Measurements from ENCODE around the gene PRDM16. TPM values are rescaled to one million over a fixed set of nuclear protein-coding genes. Genes with fewer than 3 reads are reported as not detected.

PRDM16 gene
- polyA plus RNA-seq, 3 donors = not detected

GRCh38 chr1:3355089-3355488 is 286.1 kb downstream of the PRDM16 start:
- no peak overlapping the region for H3K4me3 Mint-ChIP-seq
- H3K27ac ChIP-seq (ENCODE audit: low read depth in 1 of 2, low read length in 2 of 2) = no peak overlapping the region
- H4K20me1 ChIP-seq (ENCODE audit: insufficient read depth, low read length) = no peaks in the 10 kb centered on the region
- DNase-seq = no peak
- H3K9me3 ChIP-seq (replicated peaks in 1 of 2; ENCODE audit: control insufficient read depth in 1 of 2, insufficient read depth in 1 of 2, low read length in 2 of 2) = no peaks in the 10 kb centered on the region
- peaks cover 0 to 4% (median 0%) of the 10 kb centered on the region in 7 donors for H3K9me3 Mint-ChIP-seq
- WGBS (ENCODE audit: insufficient coverage) = 58% methylated on average over 4 of the region's 8 CpGs
- intact Hi-C loops (cut with micrococcal nuclease) = no loop called here
- no peaks in the 10 kb centered on the region for H3K79me2 ChIP-seq (ENCODE audit: insufficient read depth, low read length)
- H3K27me3 ChIP-seq (ENCODE audit: control insufficient read depth in 2 of 2, insufficient read depth in 2 of 2, low read length in 2 of 2) = no peaks in the 10 kb centered on the region
- H3K36me3 ChIP-seq (replicated peaks in 1 of 2; ENCODE audit: control insufficient read depth in 1 of 2, insufficient read depth in 2 of 2, low read length in 2 of 2) = no peaks in the 10 kb centered on the region
- H3K27ac Mint-ChIP-seq = no peak overlapping the region
- TF ChIP-seq, protein P1, sequence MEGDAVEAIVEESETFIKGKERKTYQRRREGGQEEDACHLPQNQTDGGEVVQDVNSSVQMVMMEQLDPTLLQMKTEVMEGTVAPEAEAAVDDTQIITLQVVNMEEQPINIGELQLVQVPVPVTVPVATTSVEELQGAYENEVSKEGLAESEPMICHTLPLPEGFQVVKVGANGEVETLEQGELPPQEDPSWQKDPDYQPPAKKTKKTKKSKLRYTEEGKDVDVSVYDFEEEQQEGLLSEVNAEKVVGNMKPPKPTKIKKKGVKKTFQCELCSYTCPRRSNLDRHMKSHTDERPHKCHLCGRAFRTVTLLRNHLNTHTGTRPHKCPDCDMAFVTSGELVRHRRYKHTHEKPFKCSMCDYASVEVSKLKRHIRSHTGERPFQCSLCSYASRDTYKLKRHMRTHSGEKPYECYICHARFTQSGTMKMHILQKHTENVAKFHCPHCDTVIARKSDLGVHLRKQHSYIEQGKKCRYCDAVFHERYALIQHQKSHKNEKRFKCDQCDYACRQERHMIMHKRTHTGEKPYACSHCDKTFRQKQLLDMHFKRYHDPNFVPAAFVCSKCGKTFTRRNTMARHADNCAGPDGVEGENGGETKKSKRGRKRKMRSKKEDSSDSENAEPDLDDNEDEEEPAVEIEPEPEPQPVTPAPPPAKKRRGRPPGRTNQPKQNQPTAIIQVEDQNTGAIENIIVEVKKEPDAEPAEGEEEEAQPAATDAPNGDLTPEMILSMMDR (IDR thresholded peaks at IDR 0.05) = no peak
- H3K36me3 Mint-ChIP-seq = no peaks in the 10 kb centered on the region
- H3K4me1 Mint-ChIP-seq = no peaks in the 10 kb centered on the region
- no peaks in the 10 kb centered on the region for H3K4me1 ChIP-seq (ENCODE audit: control insufficient read depth in 1 of 2, insufficient read depth in 2 of 2, low read length in 2 of 2)
- peaks cover 14 to 37% (median 15%) of the 10 kb centered on the region in 3 donors for H3K27me3 Mint-ChIP-seq (ENCODE audit: low read depth in 3 of 3)
- H2AFZ ChIP-seq (ENCODE audit: insufficient read depth, low read depth, low read length, poor library complexity, severe bottlenecking) = no peak overlapping the region
- H3K4me2 ChIP-seq (replicated peaks; ENCODE audit: extremely low read depth, low read length, poor library complexity, severe bottlenecking) = no peak overlapping the region
- no peak overlapping the region for H3K4me3 ChIP-seq (replicated peaks in 1 of 3; ENCODE audit: low read depth in 2 of 3, low read length in 3 of 3)
- no peak overlapping the region for H3K9ac ChIP-seq (ENCODE audit: insufficient read depth, low read length, poor library complexity, severe bottlenecking)

GRCh38 chr1:3355894-3356826 is 287.2 kb downstream of the PRDM16 start:
- Histone ChIP-seq H3K27me3 (ENCODE audit: control insufficient read depth in 2 of 2, insufficient read depth in 2 of 2, low read length in 2 of 2) (no peaks in the 10 kb centered on the region), H3K79me2 (ENCODE audit: insufficient read depth, low read length) (no peaks in the 10 kb centered on the region)
- TF ChIP-seq, protein P1 (IDR thresholded peaks at IDR 0.05) = no peak

More at GRCh38 chr1:3355894-3356826, 287.2 kb downstream of the PRDM16 start:
- WGBS (ENCODE audit: insufficient coverage) = 95% methylated on average over 20 of the region's 37 CpGs
- Mint-ChIP-seq H3K9me3 (peaks cover 0 to 4% (median 0%) of the 10 kb centered on the region in 7 donors), H3K36me3 (no peaks in the 10 kb centered on the region), H3K4me3 (no peak overlapping the region), H3K4me1 (no peaks in the 10 kb centered on the region), H3K27me3 (ENCODE audit: low read depth in 3 of 3) (peaks cover 12 to 27% (median 15%) of the 10 kb centered on the region in 3 donors), H3K27ac (no peak overlapping the region)
- no peak overlapping the region for H3K4me3 ChIP-seq (replicated peaks in 1 of 3; ENCODE audit: low read depth in 2 of 3, low read length in 3 of 3)
- intact Hi-C loops (cut with micrococcal nuclease) = no loop called here
- no peaks in the 10 kb centered on the region for H3K4me1 ChIP-seq (ENCODE audit: control insufficient read depth in 1 of 2, insufficient read depth in 2 of 2, low read length in 2 of 2)
- H3K27ac ChIP-seq (ENCODE audit: low read depth in 1 of 2, low read length in 2 of 2) = no peak overlapping the region
- H3K4me2 ChIP-seq (replicated peaks; ENCODE audit: extremely low read depth, low read length, poor library complexity, severe bottlenecking) = no peak overlapping the region
- H4K20me1 ChIP-seq (ENCODE audit: insufficient read depth, low read length) = no peaks in the 10 kb centered on the region
- no peak overlapping the region for H2AFZ ChIP-seq (ENCODE audit: insufficient read depth, low read depth, low read length, poor library complexity, severe bottlenecking)
- no peaks in the 10 kb centered on the region for H3K9me3 ChIP-seq (replicated peaks in 1 of 2; ENCODE audit: control insufficient read depth in 1 of 2, insufficient read depth in 1 of 2, low read length in 2 of 2)
- H3K36me3 ChIP-seq (replicated peaks in 1 of 2; ENCODE audit: control insufficient read depth in 1 of 2, insufficient read depth in 2 of 2, low read length in 2 of 2) = no peaks in the 10 kb centered on the region
- H3K9ac ChIP-seq (ENCODE audit: insufficient read depth, low read length, poor library complexity, severe bottlenecking) = no peak overlapping the region
- no peak for DNase-seq

Measured in CD14-positive monocyte (primary cell).